Measurements from ENCODE around the gene TMEM184A.

TMEM184A gene

GRCh38 chr7:1505731-1506550, 50.1 kb downstream of the TMEM184A start:
- in situ Hi-C loops (cut with HindIII; ENCODE audit: low sequenced_read_pairs): no loop called here

DNA sequence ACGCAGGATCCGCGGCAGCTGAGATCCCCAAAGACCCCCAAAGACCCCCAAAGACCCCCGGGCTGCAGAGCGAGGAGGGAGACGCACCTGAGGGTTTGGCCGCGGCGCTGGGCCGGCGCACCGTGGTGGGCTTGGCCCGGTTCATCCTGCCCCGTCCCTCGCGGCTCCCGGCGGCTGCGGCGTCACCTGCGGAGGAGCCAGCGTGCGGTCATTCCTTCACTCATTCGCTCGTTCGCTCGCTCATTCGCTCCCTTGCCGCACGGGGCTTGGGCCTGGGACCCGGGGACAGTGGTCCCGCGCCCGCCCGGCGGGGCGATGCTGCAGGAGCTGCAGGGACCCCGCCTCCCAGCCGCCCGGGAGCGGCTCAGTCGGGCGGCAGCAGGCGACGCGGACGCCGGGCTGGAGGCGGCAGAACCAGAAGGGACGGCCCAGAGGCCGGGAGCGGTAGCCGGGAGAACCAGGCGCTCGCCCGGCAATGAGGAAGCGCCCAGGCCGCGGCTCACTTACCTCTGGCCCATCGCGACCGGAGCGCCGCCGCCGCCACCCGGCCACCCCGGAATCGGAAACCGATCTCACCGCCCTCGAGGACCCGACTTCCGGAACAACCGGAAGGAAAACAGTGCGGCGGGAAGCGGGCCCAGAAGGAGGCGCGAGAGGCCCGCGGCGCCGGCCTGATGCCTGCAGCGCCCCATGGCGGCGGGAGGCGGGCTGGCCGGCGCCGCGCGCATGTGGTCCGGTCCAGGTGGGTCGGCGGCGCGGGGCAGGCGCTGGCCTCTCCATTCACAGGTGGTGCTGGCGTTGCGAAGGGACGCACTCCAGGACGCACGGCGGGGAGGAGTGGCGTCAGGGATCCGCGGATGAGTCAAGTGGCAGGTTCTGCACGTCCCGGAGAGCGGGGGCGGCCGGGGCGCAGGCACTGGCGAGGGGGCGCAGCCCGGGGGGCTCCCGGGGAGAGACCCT, 51.9 kb downstream of the TMEM184A start, which contains the start of gene INTS1:
TSS of gene INTS1 (minus strand) at position 574 of the 960 bp plus-strand sequence. CDS start at position 145, 429 bp downstream.
- in situ Hi-C loops (cut with HindIII; ENCODE audit: low sequenced_read_pairs): no loop called here

DNA sequence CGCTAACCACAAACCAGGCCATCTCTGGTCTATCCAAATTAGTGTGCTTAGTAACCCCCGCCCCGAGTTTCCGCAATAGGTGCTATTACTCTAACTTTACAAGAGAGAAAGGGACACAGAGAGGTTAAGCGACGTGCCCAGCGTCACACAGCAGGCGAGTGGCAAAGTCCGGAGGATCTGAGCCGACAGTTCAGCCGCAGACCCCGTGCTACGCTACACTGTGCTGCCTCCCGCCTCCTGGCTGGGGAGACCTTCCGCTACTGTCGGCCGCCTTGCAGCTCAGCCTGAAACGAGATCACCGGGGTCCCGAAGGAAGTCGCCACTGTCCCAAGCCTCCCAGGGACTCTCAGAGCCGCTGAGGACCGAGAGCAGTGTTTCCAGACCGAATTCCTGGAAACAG, 52.6 kb downstream of the TMEM184A start:
- in situ Hi-C loops (cut with HindIII; ENCODE audit: low sequenced_read_pairs): no loop called here

- in situ Hi-C loops (cut with HindIII; ENCODE audit: low sequenced_read_pairs): no loop called here
Observed at GRCh38 chr7:1502845-1503244, 53.2 kb downstream of the TMEM184A start.

- in situ Hi-C loops (cut with HindIII; ENCODE audit: low sequenced_read_pairs): no loop called here
Observed at GRCh38 chr7:1501487-1502270, 54.3 kb downstream of the TMEM184A start.

DNA sequence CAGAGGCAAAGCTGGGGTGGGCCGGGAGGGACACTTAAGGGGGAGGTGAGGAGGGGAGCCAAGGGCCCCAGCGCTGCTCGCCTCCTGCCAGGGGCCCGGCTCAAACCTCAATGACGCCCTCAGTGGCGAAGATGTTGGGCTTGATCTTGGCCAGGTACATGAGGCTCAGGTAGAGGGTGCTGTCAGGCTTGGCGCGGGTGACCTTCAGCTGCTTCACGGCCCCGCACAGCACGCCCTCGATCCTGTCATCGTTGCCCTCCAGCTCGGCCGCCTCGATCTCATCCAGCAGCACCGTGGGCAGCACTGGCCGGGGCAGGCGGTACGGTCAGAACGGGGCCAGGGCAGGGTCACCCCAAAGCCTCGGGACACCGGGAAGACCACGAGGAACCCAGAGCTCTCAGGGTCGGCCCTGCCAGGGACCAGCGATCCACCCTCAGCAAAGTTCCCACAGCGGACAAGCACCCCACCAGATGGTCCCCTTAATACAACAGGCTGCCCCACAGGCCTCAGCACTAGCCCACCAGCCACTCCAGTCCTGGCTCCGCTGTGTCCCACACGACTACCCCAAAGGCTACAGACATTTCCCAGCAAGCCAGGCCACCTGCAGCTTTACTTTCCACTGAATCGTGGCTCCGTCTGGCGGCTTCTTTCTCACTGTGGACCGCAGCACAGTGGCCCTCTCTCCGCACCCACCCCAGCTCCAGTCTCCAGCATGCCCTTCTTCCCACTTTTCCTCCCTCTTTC, 55.8 kb downstream of the TMEM184A start:
- in situ Hi-C loops (cut with HindIII; ENCODE audit: low sequenced_read_pairs): no loop called here

DNA sequence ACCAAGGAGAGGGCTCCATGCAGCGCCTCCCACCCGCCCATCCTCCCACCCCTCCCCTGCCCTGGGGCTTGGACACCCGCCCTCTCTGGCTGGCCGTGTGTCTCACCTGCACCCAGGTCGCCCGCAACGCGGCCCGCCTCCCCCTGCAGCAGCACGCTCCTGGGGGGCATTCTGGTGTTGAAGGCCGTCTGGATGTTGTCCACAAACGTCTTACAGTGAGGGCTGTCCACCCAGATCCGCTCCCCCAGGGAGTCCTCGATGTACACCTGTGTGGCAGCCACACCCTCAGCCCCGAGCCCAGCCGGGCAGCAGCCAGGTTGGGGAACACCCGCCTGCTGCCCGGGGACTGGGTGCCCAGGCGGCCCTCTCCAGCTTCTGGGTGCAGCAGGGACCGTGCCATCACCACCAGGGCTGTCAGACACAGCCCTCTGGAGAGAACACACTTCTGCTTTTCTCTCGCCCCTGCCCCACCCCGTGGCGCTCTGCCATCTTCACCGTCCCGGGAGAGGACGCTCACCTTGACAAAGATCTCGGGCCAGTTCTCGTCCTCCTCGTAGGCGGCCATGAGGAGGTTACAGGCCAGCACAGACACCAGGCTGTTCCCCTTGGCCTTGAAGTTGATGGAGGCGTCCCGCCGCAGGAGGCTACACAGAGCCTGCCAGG, 56.5 kb downstream of the TMEM184A start:
- in situ Hi-C loops (cut with HindIII; ENCODE audit: low sequenced_read_pairs): no loop called here

DNA sequence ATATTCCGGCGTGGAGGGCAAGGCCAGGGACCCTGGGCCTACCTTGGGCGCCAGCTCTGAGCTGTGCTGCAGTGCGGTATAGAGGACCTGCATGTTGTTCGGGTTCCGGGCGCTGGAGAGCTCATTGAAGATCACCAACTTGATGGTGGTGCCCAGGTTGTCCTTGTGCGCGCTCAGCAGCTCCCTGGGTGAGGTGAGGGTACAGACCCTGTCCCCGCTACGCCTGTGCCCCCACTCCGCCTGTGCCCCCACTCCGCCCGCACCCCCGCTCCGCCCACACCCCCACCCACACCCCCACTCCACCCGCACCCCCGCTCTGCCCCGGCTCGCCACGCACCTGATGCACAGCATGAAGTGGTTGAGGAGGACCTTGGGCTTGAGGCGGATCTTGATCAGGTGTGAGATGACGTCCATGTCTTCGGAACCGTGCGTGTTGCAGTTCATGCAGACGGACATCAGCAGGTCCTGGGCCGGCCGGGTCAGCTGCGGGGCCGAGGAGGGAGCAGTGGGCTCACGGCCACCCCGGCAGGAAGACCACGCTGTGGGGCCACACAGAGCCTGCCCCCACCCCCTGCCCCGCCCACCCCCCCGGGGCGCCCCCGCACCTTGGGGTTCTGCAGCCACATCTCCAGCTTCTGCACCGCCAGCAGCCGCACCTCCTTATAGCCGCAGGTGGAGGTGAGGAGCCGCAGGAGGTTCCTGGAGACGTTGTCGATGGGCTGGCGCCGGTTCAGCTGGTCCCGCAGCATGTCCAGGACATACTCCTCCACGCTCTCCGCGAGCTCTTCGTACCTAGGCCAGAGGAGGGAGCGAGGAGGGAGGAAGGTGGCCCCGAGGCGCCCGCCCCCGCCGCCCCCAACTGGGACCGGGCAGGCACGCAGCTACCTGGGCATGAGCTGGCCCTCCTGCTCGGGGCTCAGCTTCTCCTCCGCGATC, 57.4 kb downstream of the TMEM184A start:
- in situ Hi-C loops (cut with HindIII; ENCODE audit: low sequenced_read_pairs): no loop called here

DNA sequence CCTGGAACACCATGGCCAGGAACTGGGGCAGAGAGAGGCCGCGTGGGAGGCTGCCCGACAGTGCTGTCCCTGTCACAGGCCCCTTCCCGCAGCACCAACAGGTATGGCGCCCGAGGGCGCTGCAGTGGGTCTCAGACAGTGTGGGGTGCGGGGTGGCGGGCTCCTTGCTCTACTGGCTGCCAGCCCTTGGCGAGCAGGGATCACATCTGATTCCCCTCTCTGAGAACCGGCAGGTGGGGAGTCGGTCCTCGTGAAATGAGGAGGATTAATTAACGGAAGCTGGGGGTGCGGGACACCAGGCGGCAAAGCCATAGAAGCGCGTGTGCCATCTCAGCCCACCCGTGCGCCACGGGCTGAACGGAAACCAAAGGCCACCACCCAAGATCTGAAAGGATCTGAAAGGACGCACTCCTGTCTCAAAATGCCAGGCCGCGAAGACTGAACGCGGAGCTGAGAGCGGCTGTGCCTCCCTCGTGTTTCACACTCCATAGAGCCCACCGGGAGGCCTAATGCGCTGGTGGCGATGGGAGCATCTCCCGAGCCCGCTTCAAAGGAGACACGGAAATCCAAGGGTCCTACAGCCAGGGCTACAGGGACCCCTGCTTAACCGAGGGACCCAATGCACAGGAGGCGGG, 58.6 kb downstream of the TMEM184A start:
- in situ Hi-C loops (cut with HindIII; ENCODE audit: low sequenced_read_pairs): no loop called here

GRCh38 chr7:1496531-1497292, 59.3 kb downstream of the TMEM184A start:
- in situ Hi-C loops (cut with HindIII; ENCODE audit: low sequenced_read_pairs): no loop called here

GRCh38 chr7:1495564-1496242, 60.3 kb downstream of the TMEM184A start:
- in situ Hi-C loops (cut with HindIII; ENCODE audit: low sequenced_read_pairs): no loop called here

DNA sequence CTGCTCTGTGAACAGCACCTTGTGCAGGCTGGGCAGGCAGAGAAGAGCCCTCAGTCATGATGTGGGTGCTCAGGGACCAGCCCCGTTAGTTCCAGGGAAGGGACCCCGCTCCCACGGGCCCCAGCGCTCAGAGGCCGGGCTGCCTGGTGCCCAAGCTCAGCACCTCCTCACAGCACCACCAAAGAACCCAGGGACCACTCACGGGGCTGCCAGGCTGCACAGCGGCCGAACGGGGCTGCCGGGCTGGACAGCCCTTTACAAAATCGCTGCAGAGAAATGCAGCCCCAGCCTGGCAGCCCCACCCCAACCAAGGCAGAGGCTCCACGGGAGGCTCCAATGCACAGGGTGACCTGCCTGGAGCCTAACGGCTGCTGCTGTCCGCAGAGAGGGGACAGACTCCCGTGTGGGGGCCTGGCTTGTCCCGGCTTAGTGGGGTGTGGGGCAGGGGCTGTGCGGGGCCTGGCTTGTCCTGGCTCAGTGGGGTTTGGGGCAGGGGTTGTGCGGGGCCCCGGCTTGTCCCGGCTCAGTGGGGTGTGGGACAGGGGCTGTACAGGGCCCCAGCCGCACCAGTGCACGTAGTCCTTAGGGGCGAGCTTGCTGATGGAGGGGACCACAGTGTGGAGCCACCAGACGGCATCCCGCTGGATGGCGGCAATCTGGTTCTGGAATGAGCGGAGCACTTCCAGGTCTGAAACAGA, 61.0 kb downstream of the TMEM184A start:
- in situ Hi-C loops (cut with HindIII; ENCODE audit: low sequenced_read_pairs): no loop called here

DNA sequence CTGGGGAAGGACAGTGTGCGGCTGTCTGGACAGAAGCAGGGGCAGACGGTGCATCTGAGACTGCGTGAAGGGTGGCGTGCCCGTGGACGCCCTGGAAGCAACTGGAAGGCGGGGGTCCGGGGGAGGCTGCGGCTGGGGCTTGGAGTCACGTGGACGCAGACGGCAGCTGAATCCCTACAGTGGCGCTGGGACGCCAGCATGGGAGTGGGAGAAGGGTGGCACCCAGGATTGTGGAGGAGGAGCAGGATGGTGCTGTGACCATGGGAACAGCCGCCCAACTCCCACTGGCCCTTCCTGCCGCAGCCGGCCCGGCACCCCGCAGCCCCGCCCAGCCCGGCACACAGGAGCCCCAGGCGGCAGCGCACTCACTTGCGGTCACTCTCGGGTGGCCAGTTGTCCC, 61.6 kb downstream of the TMEM184A start:
- in situ Hi-C loops (cut with HindIII; ENCODE audit: low sequenced_read_pairs): no loop called here

DNA sequence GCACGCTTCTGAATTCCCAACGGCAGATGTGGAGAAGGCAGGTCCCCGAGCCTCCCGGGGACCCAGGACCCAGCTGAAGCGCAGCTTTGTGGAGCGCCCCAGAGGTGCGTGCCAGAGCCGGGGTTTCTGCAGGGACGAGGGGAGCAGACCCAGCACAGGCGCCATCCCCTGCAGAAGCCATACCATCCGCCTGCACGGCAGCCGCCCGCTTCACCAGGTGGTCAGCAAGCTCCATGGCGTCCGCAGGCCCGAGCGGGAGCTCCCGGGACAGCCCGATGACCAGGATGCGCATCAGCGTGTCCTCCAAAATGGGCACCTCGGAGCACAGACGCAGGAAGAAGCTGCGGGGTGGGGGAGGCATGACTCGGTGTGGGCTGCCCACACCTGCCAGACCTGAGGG, 62.4 kb downstream of the TMEM184A start:
- in situ Hi-C loops (cut with HindIII; ENCODE audit: low sequenced_read_pairs): no loop called here

GRCh38 chr7:1493129-1493528, 62.9 kb downstream of the TMEM184A start:
- in situ Hi-C loops (cut with HindIII; ENCODE audit: low sequenced_read_pairs): no loop called here

DNA sequence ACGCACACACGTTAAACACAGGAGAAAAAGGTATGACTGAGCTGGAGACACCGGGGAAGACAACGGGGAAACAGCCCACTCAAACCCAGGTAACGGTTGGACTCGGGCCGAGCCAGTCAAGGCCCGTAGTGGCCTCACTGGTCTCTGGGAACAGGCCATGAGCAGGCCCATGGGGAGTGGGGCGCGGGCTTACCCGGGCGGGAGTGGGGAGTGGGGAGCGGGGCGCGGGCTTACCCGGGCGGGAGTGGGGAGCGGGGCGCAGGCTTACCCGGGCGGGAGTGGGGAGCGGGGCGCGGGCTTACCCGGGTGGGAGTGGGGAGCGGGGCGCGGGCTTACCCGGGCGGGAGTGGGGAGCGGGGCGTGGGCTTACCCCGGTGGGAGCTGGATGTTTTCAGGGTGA, 63.4 kb downstream of the TMEM184A start:
- in situ Hi-C loops (cut with HindIII; ENCODE audit: low sequenced_read_pairs): no loop called here
